GM03348 (cell line): ENCODE results near the gene ATXN7L2.

ENCODE experiments used
- DNase-seq: peaks from one replicate; pipeline ENCODE4 v3.0.0; 2012; ENCODE audit warnings: low spot score

Gene ATXN7L2

GRCh38 chr1:109475261-109475660, 8.4 kb upstream of the ATXN7L2 start:
- no peak for DNase-seq

GRCh38 chr1:109476825-109477224, 6.9 kb upstream of the ATXN7L2 start:
- no peak for DNase-seq

GRCh38 chr1:109477821-109478220, 5.9 kb upstream of the ATXN7L2 start:
- no peak for DNase-seq

- DNase-seq, result no peak
These were observed 4.9 kb upstream of the ATXN7L2 start for GRCh38 chr1:109478806-109479205.

GRCh38 chr1:109479311-109479710, 4.4 kb upstream of the ATXN7L2 start:
- DNase-seq, result no peak

GRCh38 chr1:109479901-109480300, 3.8 kb upstream of the ATXN7L2 start:
- DNase-seq, result no peak

GRCh38 chr1:109481646-109482045, 2.1 kb upstream of the ATXN7L2 start:
- no peak for DNase-seq

- DNase-seq, result no peak
These were observed 1.5 kb upstream of the ATXN7L2 start for GRCh38 chr1:109482242-109482641.

GRCh38 chr1:109482791-109483671, 674 bp upstream of the ATXN7L2 start:
- peak; percentile 31 for DNase-seq

GRCh38 chr1:109484519-109484975, 842 bp downstream of the ATXN7L2 start:
- peak; percentile 11 for DNase-seq

DNA sequence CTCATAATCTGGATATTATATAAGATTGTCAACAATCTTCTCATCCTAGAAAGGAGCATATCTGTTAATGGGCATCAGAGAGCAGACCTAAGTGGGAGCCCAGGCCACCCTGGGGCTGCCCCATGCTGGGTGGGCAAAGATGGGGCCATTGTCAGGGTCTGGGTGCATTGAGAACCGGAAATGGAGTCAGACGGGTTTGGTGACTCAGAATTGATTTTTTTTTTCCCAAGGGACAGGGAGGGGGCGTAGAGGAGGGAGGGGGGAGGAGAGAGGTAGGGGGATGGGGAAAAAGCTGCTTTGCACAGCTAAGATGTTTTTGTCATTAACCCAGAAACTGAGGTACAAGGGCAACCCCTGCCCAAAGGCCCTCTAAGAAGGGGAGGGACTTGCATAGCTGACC, 1.3 kb downstream of the ATXN7L2 start:
- no peak for DNase-seq

GRCh38 chr1:109487261-109487660, 3.6 kb downstream of the ATXN7L2 start:
- DNase-seq, result no peak

- peak; percentile 12 for DNase-seq
These were observed 4.5 kb downstream of the ATXN7L2 start for GRCh38 chr1:109488201-109488600.

DNA sequence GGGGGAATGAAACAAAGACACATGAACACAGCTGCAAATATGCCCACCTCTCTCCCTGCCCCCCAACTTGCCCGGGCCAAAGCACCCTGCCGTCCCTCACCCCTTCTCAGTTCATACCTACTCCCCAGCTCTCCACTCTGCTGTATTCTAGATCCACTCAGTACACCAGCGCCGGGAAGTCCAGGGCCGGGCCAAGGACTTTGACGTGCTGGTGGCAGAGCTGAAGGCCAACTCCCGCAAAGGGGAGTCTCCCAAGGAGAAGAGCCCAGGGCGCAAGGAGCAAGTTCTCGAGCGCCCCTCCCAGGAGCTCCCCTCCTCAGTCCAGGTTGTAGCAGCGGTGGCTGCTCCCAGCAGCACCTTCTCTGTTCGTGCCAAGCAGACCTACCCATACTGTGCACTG, 5.0 kb downstream of the ATXN7L2 start:
- no peak for DNase-seq

GRCh38 chr1:109490029-109490933, 6.6 kb downstream of the ATXN7L2 start:
- DNase-seq, result peak; percentile 86

DNA sequence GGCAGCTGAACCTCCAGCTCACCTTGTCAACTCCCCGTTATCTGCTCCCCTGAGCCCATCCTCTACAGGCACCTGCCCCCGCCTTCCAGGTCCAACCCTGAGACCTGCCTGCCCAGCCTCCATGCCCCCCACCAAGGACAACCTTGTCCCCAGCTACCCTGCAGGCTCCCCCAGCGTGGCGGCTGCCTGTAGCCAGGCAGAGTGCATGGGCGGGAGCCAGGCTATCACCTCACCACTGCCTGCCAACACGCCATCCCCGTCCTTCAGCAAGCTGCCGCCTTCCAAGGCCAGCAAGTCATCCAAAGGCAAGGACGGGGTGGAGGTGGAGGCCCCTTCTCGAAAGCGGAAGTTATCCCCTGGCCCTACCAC, 7.2 kb downstream of the ATXN7L2 start:
- no peak for DNase-seq

GRCh38 chr1:109491372-109491771, 7.7 kb downstream of the ATXN7L2 start:
- DNase-seq, result no peak

DNA sequence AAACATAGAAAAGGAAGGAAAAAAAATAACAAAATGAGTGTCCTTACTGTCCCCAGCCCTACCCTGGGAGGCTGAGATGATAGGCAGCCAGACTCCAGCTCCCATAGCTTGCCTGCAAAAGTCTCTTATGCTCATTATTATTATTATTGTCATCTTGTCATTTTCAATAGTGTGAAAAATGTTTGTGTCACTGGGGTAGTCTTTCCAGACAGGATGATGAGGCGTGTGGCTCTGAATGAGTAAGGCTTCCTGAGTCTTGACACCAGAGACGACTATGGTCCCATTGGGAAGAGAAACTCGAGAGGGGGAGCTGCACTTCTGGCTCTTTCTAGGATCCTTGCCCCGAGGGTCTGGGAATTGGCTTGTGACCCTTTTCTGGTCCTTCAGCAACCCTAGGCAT, 9.1 kb downstream of the ATXN7L2 start:
- DNase-seq, result no peak

GRCh38 chr1:109493227-109493626, 9.5 kb downstream of the ATXN7L2 start:
- no peak for DNase-seq

GRCh38 chr1:109493805-109494539, 10.3 kb downstream of the ATXN7L2 start, which contains the start of gene CYB561D1:
CYB561D1 (plus strand) TSS chr1:109494094; CDS start chr1:109494140, 46 bp downstream.
- DNase-seq, result peak; percentile 96

- DNase-seq, result no peak
These were observed 12.0 kb downstream of the ATXN7L2 start for GRCh38 chr1:109495738-109496137.
